HL-60 (cell line): Measurements from ENCODE around the gene RAB31.

Experiments
- GABPA ChIP-seq: IDR thresholded peaks from 2 replicates; pipeline ENCODE4 v1.6.1; 2012; ENCODE audit warnings: low read depth
- POLR2AphosphoS5 ChIP-seq: IDR thresholded peaks from 2 replicates; pipeline ENCODE4 v1.6.1; 2012; ENCODE audit warnings: low read depth
- REST ChIP-seq: IDR thresholded peaks from 2 replicates; pipeline ENCODE4 v1.6.1; 2012; ENCODE audit warnings: low read depth; ENCODE audit not compliant: insufficient replicate concordance
- SPI1 ChIP-seq: IDR thresholded peaks from 2 replicates; pipeline ENCODE4 v1.6.1; 2012; ENCODE audit warnings: low read depth, mild to moderate bottlenecking, borderline replicate concordance
- TF ChIP-seq, protein P1 (sequence below): IDR thresholded peaks from one replicate; pipeline ENCODE4 v1.5.1; 2011; ENCODE audit warnings: low read length, control low read depth, inconsistent platforms; ENCODE audit not compliant: insufficient read depth

DNA sequence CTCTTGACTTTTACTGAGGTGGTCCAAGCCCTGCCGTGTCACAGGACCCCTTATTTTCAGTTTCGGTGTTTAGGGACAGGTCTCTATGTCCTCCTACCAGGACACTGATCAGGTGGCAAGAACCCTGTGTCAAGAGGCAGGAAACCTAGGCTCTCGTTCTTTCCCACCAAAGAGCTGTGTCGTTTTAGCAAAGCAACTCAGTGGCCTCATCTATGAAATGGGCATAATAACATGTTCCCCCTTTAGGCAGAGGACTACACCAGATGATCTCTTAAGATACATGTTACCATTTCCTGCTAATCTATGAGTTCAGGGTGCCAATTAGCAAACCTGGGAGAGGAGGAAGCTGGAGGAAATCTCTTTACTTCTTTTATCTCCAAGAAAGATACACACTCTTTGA, 1.9 kb downstream of the RAB31 start:
- TF ChIP-seq POLR2AphosphoS5 (no peak), SPI1 (no peak), REST (no peak), GABPA (no peak)
- TF ChIP-seq, protein P1, sequence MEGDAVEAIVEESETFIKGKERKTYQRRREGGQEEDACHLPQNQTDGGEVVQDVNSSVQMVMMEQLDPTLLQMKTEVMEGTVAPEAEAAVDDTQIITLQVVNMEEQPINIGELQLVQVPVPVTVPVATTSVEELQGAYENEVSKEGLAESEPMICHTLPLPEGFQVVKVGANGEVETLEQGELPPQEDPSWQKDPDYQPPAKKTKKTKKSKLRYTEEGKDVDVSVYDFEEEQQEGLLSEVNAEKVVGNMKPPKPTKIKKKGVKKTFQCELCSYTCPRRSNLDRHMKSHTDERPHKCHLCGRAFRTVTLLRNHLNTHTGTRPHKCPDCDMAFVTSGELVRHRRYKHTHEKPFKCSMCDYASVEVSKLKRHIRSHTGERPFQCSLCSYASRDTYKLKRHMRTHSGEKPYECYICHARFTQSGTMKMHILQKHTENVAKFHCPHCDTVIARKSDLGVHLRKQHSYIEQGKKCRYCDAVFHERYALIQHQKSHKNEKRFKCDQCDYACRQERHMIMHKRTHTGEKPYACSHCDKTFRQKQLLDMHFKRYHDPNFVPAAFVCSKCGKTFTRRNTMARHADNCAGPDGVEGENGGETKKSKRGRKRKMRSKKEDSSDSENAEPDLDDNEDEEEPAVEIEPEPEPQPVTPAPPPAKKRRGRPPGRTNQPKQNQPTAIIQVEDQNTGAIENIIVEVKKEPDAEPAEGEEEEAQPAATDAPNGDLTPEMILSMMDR = no peak
